Testis (tissue), 3 donors: ENCODE measurements around the gene ASF1B. TPM values are rescaled to one million over a fixed set of nuclear protein-coding genes. Genes with fewer than 3 reads are reported as not detected.
A peak's percentile ranks its signal among the peaks of the same experiment; 100 is the strongest.
"Not testable (repeated sequence)": the region's sequence is repeated elsewhere in the genome, so short reads cannot be mapped to it uniquely, and the experiment has no call there.

Experiments used
- DNase-seq: peaks from one replicate; pipeline ENCODE4 v3.0.0-alpha.2; 2019
- H3K27ac ChIP-seq, 2 donors: fragments of 200-600 bp; sonication (generic); one replicate each; pipeline ENCODE4 v1.5.1; 2019
- H3K27me3 ChIP-seq: fragments of 200-600 bp; sonication (generic); one replicate; pipeline ENCODE4 v1.5.1; 2019
- H3K36me3 ChIP-seq: fragments of 200-600 bp; sonication (generic); one replicate; pipeline ENCODE4 v1.5.1; 2017; ENCODE audit warnings: low read depth; ENCODE audit errors: missing control alignments
- H3K4me1 ChIP-seq: fragments of 200-600 bp; sonication (generic); one replicate; pipeline ENCODE4 v1.5.1; 2019
- H3K4me3 ChIP-seq, 2 donors: fragments of 200-600 bp; sonication (generic); one replicate each; pipeline ENCODE4 v1.5.1; 2017 to 2019
- H3K9me3 ChIP-seq: fragments of 200-600 bp; sonication (generic); one replicate; pipeline ENCODE4 v1.5.1; 2017
- POLR2A ChIP-seq: fragments of 450-650 bp; IDR thresholded peaks from one replicate; pipeline ENCODE4 v1.6.1; 2017; ENCODE audit warnings: antibody characterized with exemption, mild to moderate bottlenecking, moderate library complexity
- WGBS, 2 donors: methylation state at CpG; one replicate each; pipeline ENCODE4 v1.1.5; 2018; 5-methylcytosine and 5-hydroxymethylcytosine counted together
- intact Hi-C: fragments of 100-400 bp; cut with DNase I; formaldehyde crosslinking; loops from one replicate; pipeline ENCODE4 v1.15.1; 2023; ENCODE audit warnings: low total_unique reads
- polyA plus RNA-seq: library from polyadenylated mRNA; stranded (reverse); fragments of 350-450 nt; fragmentation: Illumina TruSeq; extraction: RNeasy Lipid Tissue Mini Kit (QIAGEN cat#74804); gene quantifications from one replicate; pipeline ENCODE4 v1.2.3, GENCODE V29; 2014; ENCODE audit warnings: low read depth, low replicate concordance; ENCODE audit not compliant: insufficient read depth
- total RNA-seq, 2 donors: library from RNA; depleted of rRNA; stranded (reverse); fragments of >200 nt; gene quantifications; one replicate each; pipeline ENCODE4 v1.2.3, GENCODE V29; 2016
- TF ChIP-seq, protein P1 (sequence below), 3 experiments: fragments of 450-650 bp in 2 of 3; fragments of 200-600 bp in 1 of 3; sonication (generic) in 1 of 3; IDR thresholded peaks; one replicate each; pipeline ENCODE4 v1.5.1; 2016 to 2019; ENCODE audit warnings: antibody characterized with exemption in 3 of 3, mild to moderate bottlenecking in 2 of 3, moderate library complexity in 1 of 3

Gene ASF1B
- total and polyA plus RNA-seq, 3 donors from 2014 or later: 31.5 to 55.2 (median 52.7) TPM

GRCh38 chr19:14147797-14148605, 11.6 kb upstream of the ASF1B start:
- no peak overlapping the region for H3K4me3 ChIP-seq
- peak; percentile 87 for DNase-seq
- peaks cover 38% of the 10 kb centered on the region for H3K4me1 ChIP-seq
- WGBS, 2 donors: 32 to 49% methylated on average over 19 of the region's 20 CpGs
- intact Hi-C loops: loop anchor here (5.0 kb wide), 1 partner anchor 199 kb away; no protein-coding TSS in a partner anchor
- peak overlapping the region; percentile 65 to 77 for H3K27ac ChIP-seq
- H3K9me3 ChIP-seq: no peaks in the 10 kb centered on the region
- H3K27me3 ChIP-seq: no peaks in the 10 kb centered on the region
- TF ChIP-seq, protein P1, sequence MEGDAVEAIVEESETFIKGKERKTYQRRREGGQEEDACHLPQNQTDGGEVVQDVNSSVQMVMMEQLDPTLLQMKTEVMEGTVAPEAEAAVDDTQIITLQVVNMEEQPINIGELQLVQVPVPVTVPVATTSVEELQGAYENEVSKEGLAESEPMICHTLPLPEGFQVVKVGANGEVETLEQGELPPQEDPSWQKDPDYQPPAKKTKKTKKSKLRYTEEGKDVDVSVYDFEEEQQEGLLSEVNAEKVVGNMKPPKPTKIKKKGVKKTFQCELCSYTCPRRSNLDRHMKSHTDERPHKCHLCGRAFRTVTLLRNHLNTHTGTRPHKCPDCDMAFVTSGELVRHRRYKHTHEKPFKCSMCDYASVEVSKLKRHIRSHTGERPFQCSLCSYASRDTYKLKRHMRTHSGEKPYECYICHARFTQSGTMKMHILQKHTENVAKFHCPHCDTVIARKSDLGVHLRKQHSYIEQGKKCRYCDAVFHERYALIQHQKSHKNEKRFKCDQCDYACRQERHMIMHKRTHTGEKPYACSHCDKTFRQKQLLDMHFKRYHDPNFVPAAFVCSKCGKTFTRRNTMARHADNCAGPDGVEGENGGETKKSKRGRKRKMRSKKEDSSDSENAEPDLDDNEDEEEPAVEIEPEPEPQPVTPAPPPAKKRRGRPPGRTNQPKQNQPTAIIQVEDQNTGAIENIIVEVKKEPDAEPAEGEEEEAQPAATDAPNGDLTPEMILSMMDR (IDR thresholded peaks at IDR 0.05): peak; percentile 66 to 86 (median 79)
- no peak for TF ChIP-seq POLR2A
- no peaks in the 10 kb centered on the region for H3K36me3 ChIP-seq

DNA sequence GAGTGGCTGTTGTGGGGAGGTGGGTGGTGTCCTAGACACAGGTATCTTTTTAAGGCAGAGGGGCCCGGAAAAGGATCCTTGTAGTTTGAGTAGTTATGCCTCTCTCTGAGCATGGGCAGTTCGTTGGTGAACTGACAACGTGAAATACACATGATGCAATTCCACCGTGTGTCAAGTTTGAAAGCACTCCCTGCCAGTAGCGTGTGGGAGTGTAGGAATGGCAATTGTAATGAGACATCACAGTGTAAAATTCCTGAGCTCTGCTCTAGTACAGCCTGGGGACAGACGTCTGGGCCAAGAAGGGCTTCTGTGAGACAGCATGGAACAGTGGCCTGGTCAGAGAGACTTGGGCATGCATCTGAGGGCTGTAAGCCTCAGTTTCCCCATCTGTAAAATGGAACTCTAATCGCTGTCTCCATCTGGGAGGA, 10.4 kb upstream of the ASF1B start:
- Histone ChIP-seq H3K27ac (peak overlapping the region; percentile 65 to 77), H3K9me3 (no peaks in the 10 kb centered on the region), H3K4me1 (peaks cover 40% of the 10 kb centered on the region), H3K27me3 (no peaks in the 10 kb centered on the region), H3K36me3 (no peaks in the 10 kb centered on the region), H3K4me3 (no peak overlapping the region)
- DNase-seq: peak; percentile 84
- WGBS, 2 donors: 55 to 60% methylated on average over 7 of the region's 7 CpGs
- TF ChIP-seq, protein P1 (IDR thresholded peaks at IDR 0.05): no peak
- no peak for TF ChIP-seq POLR2A
- intact Hi-C loops: loop anchor here (5.0 kb wide), 1 partner anchor 200 kb away; no protein-coding TSS in a partner anchor

DNA sequence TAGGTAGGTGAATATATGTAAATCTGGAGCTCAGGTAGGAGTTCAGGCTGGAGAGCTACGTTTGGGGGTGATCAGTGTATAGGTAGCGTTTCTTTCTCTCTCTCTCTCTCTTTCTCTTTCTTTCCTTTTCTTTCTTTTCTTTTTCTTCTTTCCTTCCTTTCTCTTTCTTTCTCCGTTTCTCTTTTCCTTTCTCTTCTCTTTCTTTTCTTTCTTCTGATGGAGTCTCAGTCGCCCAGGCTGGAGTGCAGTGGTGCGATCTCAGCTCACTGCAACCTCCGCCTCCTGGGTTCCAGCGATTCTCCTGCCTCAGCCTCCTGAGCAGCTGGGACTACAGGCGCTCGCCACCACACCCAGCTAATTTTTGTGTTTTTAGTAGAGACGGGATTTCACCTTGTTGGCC, 9.8 kb upstream of the ASF1B start:
- not testable (repeated sequence) for H3K36me3 ChIP-seq
- H3K27ac ChIP-seq: peak overlapping the region; percentile 18 to 77
- 93 to 94% methylated on average over 10 of the region's 10 CpGs for WGBS, 2 donors

GRCh38 chr19:14145381-14145780, 9.0 kb upstream of the ASF1B start:
- Histone ChIP-seq H3K27me3 (no peaks in the 10 kb centered on the region), H3K9me3 (no peaks in the 10 kb centered on the region), H3K4me1 (peaks cover 39% of the 10 kb centered on the region), H3K27ac (no peak overlapping the region), H3K36me3 (no peaks in the 10 kb centered on the region), H3K4me3 (no peak overlapping the region)
- 82 to 87% methylated on average over 6 of the region's 6 CpGs for WGBS, 2 donors
- DNase-seq: no peak
- TF ChIP-seq, protein P1 (IDR thresholded peaks at IDR 0.05): no peak
- TF ChIP-seq POLR2A: no peak
- intact Hi-C loops: loop anchor here (5.0 kb wide), 1 partner anchor 202 kb away; no protein-coding TSS in a partner anchor

More for the DNA sequence above, 9.8 kb upstream of the ASF1B start:
- not testable (repeated sequence) for H3K4me3 ChIP-seq, H3K9me3 ChIP-seq, H3K27me3 ChIP-seq, DNase-seq
- intact Hi-C loops: loop anchor here (5.0 kb wide), 1 partner anchor 201 kb away; no protein-coding TSS in a partner anchor
- H3K4me1 ChIP-seq: peaks cover 40% of the 10 kb centered on the region

GRCh38 chr19:14142262-14143190, 6.1 kb upstream of the ASF1B start:
- TF ChIP-seq, protein P1 (IDR thresholded peaks at IDR 0.05): no peak
- TF ChIP-seq POLR2A: no peak
- peaks cover 31% of the 10 kb centered on the region for H3K4me1 ChIP-seq
- 73 to 76% methylated on average over 12 of the region's 12 CpGs for WGBS, 2 donors
- DNase-seq: no peak
- intact Hi-C loops: no loop called here
- H3K27me3 ChIP-seq: no peaks in the 10 kb centered on the region
- H3K4me3 ChIP-seq: no peak overlapping the region
- H3K36me3 ChIP-seq: no peaks in the 10 kb centered on the region
- peak overlapping the region in 1 of 2 donors; percentile 51 for H3K27ac ChIP-seq
- H3K9me3 ChIP-seq: no peaks in the 10 kb centered on the region
